NAMALWA (cell line): ENCODE data around the gene RERE.
"Not testable (repeated sequence)": the region's sequence is repeated elsewhere in the genome, so short reads cannot be mapped to it uniquely, and the experiment has no call there.

ENCODE experiments used
- DNase-seq: peaks from one replicate; pipeline ENCODE4 v3.0.0-alpha.2; 2015; ENCODE audit warnings: low spot score

RERE gene

DNA sequence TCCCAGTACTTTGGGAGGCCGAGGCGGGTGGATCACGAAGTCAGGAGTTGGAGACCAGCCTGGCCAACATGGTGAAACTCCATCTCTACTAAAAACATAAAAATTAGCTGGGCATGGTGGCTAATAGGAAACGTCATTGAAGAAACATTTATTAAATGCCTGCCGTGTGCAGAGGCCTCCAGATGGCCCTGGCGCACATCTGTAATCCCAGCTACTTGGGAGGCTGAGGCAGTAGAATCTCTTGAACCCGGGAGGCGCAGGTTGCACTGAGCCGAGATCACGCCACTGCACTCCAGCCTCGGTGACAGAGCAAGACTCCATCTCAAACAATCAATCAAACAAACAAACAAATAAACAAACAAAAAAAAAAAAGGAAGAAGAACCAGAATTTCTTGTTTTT is 368.9 kb downstream of the RERE start:
- not testable (repeated sequence) for DNase-seq

- DNase-seq = no peak
Measured at GRCh38 chr1:8447616-8448150, 369.8 kb downstream of the RERE start.

GRCh38 chr1:8446119-8446518 is 371.3 kb downstream of the RERE start:
- not testable (repeated sequence) for DNase-seq

- DNase-seq = peak; percentile 47
Measured at GRCh38 chr1:8443558-8444194, 373.8 kb downstream of the RERE start.

DNA sequence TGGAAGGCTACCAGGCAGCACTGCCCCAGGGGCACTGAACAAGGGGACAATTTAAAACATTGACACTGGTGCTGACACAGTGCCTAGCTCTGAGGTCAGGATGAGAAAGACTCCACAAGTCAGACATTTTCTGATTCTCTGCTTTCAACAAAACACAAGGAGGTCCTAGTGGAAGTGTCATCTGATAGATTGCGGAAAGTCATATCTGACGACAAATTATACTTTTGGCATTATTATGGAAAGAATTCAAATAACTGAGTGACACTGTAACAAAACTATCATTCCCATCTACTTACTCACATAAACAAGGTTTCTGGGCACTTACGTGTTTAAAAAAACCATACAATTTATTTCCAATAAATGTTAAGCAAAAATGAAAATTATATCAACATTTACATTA is 376.0 kb downstream of the RERE start:
- no peak for DNase-seq

GRCh38 chr1:8439015-8439702 is 378.3 kb downstream of the RERE start:
- DNase-seq = peak; percentile 93

DNA sequence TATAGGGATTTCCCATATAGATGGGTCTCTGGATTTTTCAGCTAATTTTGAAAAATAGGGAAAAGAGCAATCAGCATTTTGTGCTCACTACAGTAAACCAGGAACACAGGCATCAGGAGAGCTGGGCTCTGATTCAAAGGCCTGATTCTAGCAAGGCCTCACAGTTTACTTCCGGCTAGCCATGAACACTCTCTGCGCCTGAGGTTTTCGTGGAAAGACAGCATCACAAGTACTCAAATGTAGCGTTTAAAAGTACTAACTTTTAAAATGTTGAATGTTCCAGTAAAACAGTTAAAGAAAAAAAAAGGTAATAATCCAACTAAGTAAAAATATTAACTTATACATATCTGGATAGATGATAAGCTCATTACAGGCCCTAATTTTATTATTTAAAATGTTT is 379.0 kb downstream of the RERE start:
- DNase-seq = no peak

DNA sequence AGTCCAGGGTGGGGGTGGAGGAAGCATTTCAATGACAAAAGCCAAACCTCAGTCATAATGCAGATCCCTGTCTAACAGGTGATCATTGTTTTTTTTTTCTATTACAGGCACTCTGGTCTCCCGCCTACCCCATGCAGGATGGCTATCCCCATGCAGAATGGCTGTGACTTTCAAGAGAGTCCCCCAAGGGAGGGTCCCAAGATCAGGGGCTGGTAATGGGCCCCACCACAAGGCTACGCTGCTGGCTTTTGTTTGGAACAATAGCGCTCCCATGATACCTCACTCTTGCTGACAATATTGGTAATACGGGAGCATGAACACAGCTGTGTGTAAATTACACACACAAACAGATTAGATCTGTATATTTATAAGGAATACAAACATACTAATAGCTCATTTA is 380.1 kb downstream of the RERE start:
- DNase-seq = no peak

DNA sequence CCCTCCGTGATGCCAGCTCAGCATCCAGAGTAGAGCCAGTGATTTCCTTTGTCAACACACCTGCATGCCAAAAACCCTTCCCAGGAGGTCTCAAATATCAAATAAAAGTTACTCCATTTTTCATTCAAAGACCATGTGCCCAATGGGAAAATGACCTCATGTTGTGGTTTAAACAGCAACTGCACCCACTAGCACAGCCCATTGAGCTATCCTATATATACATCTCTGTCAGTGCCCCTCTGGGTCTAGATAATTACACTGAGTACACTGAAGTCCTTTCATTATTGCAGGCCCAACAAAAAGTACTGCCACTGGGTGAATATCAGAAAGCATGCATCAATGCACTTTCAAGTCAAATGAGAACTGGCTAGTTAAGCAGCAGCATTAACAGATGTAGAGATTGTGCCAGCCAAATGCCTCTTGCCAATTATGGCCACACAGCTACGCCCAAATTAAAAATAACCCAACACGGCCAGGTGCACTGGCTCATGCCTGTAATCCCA is 381.8 kb downstream of the RERE start:
- peak; percentile 65 for DNase-seq

GRCh38 chr1:8434101-8434500 is 383.3 kb downstream of the RERE start:
- DNase-seq = peak; percentile 34

DNA sequence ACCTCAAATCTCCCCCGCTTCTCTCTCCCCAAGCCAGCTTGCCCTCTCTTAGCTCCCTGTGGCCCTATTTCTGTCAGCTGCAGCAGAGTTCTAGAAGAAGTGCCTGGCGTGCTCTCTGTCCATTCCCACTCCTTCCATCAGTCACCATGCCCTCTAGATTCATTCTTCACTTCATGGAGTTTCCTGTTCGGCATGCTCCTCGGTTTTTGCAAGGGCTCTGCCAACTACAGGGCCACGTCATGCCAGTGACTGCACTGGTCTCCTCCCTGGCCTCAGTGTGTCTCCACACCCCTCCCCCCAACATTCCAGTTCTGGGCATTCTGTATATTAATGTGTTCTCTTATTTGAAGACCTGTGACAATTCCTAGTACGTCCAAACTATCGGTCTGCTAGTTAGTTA is 385.7 kb downstream of the RERE start:
- no peak for DNase-seq

DNA sequence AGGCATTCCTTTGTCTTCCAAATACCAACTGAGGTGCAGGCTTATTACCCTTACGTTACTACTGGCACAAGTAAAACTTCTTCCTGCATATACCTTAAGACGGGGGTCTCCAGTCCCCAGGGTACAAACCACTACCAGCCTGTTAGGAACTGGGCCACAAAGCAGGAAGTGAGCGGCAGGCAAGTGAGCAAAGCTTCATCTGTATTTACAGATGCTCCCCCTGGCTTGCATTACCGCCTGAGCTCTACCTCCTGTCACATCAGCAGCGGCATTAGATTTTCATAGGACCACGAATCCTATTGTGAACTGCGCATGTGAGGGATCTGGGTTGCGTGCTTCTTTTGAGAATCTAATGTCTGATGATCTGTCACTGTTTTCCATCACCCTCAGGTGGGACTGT is 386.4 kb downstream of the RERE start:
- peak; percentile 89 for DNase-seq

- peak; percentile 35 for DNase-seq
Measured at GRCh38 chr1:8430476-8430875, 387.0 kb downstream of the RERE start.

- peak; percentile 54 for DNase-seq
Measured at GRCh38 chr1:8429549-8430110, 387.8 kb downstream of the RERE start.

- peak; percentile 56 for DNase-seq
Measured at GRCh38 chr1:8428441-8428840, 389.0 kb downstream of the RERE start.

DNA sequence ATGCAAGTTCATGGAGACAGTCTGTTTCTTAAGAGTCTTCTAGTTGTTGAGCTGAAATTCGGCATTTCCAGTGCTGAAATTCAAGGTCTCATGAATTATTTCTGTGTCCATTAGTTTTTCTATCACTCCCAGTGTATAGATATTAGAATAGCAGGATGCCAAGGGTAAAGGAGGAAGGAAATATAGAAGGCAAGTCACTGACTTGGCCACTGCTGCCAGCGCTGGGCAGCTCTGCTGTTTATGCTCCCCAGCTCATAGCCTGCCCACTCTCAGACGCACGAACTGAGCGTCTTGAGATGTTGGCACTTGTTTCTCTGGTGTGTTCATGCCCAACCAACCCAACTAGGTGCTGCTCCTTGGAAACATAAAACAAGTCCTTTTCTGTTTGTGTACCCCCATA is 389.5 kb downstream of the RERE start:
- peak; percentile 74 for DNase-seq

DNA sequence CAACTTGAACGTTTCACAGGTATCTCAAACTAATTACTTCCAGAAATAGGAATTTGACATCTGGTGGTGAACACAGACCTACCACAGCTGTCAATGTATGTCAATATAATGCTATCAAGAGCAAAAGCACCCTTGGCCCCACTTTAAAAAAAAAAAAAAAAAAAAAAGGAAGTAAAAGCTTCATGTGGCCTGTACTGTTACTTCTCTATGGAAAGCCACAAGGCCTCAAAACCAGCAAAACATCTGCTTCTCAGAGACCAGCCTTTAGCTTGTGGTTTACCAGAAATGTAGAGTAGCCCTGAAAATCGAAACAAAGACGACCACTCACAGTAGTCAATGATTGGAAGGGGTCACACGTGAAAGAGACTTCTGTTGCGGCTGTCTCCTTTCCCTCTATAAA is 389.9 kb downstream of the RERE start:
- DNase-seq = peak; percentile 98

DNA sequence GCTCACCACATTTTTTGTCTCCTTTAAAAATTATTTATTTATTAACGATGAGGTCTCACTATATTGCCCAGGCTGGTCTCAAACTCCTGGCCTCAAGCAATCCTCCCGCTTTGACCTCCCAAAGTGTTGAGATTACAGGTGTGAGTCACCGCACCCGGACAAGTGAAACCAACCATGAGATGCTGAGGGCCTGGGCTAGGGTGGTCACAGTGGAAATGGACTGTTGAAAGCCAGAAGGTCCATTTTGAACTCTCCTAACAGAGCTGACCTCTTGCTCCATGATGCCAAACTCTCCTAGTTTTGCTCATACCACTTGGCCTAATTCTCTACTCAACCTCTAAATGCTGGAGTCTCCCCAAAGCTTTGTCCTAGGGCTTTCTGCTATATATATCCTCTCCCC is 390.4 kb downstream of the RERE start:
- no peak for DNase-seq

- DNase-seq = no peak
Measured at GRCh38 chr1:8425781-8426161, 391.7 kb downstream of the RERE start.

GRCh38 chr1:8425150-8425780 is 392.2 kb downstream of the RERE start:
- DNase-seq = peak; percentile 48

- DNase-seq = peak; percentile 94
Measured at GRCh38 chr1:8424539-8425116, 392.8 kb downstream of the RERE start.
